COLO829 (cell line): ENCODE data around the gene FBXO31.

Experiments used
- DNase-seq: peaks from one replicate; pipeline ENCODE4 v3.0.0; 2012; ENCODE audit warnings: low spot score

FBXO31 gene

GRCh38 chr16:87278191-87279093, 105.1 kb downstream of the FBXO31 start:
- peak; percentile 66 for DNase-seq
